ENCODE data around the gene RNF13.

The RNF13 gene

GRCh38 chr3:149983628-149984027, 170.6 kb downstream of the RNF13 start:
- TF ChIP-seq TAF1 (IDR thresholded peaks at IDR 0.05; ENCODE audit: low read depth) (no peak), MAX (IDR thresholded peaks at IDR 0.05) (no peak), ZBTB7A (IDR thresholded peaks at IDR 0.05; ENCODE audit: low read depth) (no peak), CREB1 (IDR thresholded peaks at IDR 0.05; ENCODE audit: low read depth) (no peak), CEBPB (IDR thresholded peaks at IDR 0.05) (no peak), NFIC (IDR thresholded peaks at IDR 0.05) (no peak), EGR1 (IDR thresholded peaks at IDR 0.05) (no peak), REST (IDR thresholded peaks at IDR 0.05; ENCODE audit: low read depth) (no peak), RAD21 (IDR thresholded peaks at IDR 0.05; ENCODE audit: low read depth) (no peak), TCF12 (IDR thresholded peaks at IDR 0.05; ENCODE audit: low read depth) (no peak), USF1 (IDR thresholded peaks at IDR 0.05) (no peak), FOXM1 (IDR thresholded peaks at IDR 0.05; ENCODE audit: borderline replicate concordance, low read depth) (no peak), EP300 (IDR thresholded peaks at IDR 0.05; ENCODE audit: borderline replicate concordance) (no peak), TEAD4 (IDR thresholded peaks at IDR 0.05) (no peak), YY1 (IDR thresholded peaks at IDR 0.05; ENCODE audit: low read depth) (no peak)

- no peak for TF ChIP-seq USF1 (IDR thresholded peaks at IDR 0.05)
- TF ChIP-seq MAX (IDR thresholded peaks at IDR 0.05): no peak
- TF ChIP-seq CEBPB (IDR thresholded peaks at IDR 0.05): no peak
- no peak for TF ChIP-seq YY1 (IDR thresholded peaks at IDR 0.05; ENCODE audit: low read depth)
Measured at GRCh38 chr3:149989307-149989706, 176.3 kb downstream of the RNF13 start.

- TF ChIP-seq TEAD4 (IDR thresholded peaks at IDR 0.05) (no peak), TAF1 (IDR thresholded peaks at IDR 0.05; ENCODE audit: low read depth) (no peak), NFIC (IDR thresholded peaks at IDR 0.05) (no peak), CREB1 (IDR thresholded peaks at IDR 0.05; ENCODE audit: low read depth) (no peak), ZBTB7A (IDR thresholded peaks at IDR 0.05; ENCODE audit: low read depth) (no peak), YY1 (IDR thresholded peaks at IDR 0.05; ENCODE audit: low read depth) (no peak), EGR1 (IDR thresholded peaks at IDR 0.05) (no peak), MAX (IDR thresholded peaks at IDR 0.05) (no peak), CEBPB (IDR thresholded peaks at IDR 0.05) (no peak), FOXM1 (IDR thresholded peaks at IDR 0.05; ENCODE audit: borderline replicate concordance, low read depth) (no peak), REST (IDR thresholded peaks at IDR 0.05; ENCODE audit: low read depth) (no peak), EP300 (IDR thresholded peaks at IDR 0.05; ENCODE audit: borderline replicate concordance) (no peak), USF1 (IDR thresholded peaks at IDR 0.05) (no peak), RAD21 (IDR thresholded peaks at IDR 0.05; ENCODE audit: low read depth) (no peak), TCF12 (IDR thresholded peaks at IDR 0.05; ENCODE audit: low read depth) (no peak)
Measured at GRCh38 chr3:149990423-149990948, 177.5 kb downstream of the RNF13 start.

GRCh38 chr3:149992416-149993058, 179.5 kb downstream of the RNF13 start:
- no peak for TF ChIP-seq TAF1 (IDR thresholded peaks at IDR 0.05; ENCODE audit: low read depth)
- no peak for TF ChIP-seq EGR1 (IDR thresholded peaks at IDR 0.05)
- TF ChIP-seq RAD21 (IDR thresholded peaks at IDR 0.05; ENCODE audit: low read depth): no peak
- TF ChIP-seq REST (IDR thresholded peaks at IDR 0.05; ENCODE audit: low read depth): no peak
